Caco-2 (cell line): Measurements from ENCODE around the gene RSRP1. TPM values are rescaled to one million over a fixed set of nuclear protein-coding genes. Genes with fewer than 3 reads are reported as not detected.

Experiments
- BruUV-seq: library from RNA; stranded (reverse); fragments of 400-500 nt; replicated peaks from 2 replicates; lab custom pipeline; 2021; lab: Mats Ljungman, UMichigan
- CTCF ChIA-PET: fragments of 300-600 bp; sonication (Branson Sonifier 250); formaldehyde crosslinking; loops from one replicate; lab custom pipeline; 2022; ENCODE audit warnings: antibody characterized with exemption; lab: Charles Lee
- POLR2A ChIA-PET: fragments of 300-600 bp; sonication (Branson Sonifier 250); formaldehyde crosslinking; loops from one replicate; lab custom pipeline; 2022; ENCODE audit warnings: antibody characterized with exemption; lab: Charles Lee
- DNase-seq, 2 experiments: peaks; one replicate each; pipeline versions ENCODE4 v3.0.0 to v3.0.0-alpha.2; 2020 to 2022
- H3K27me3 ChIP-seq: replicated peaks from 2 replicates; pipeline ENCODE4 v1.6.0; 2011; ENCODE audit warnings: low read length; ENCODE audit not compliant: control insufficient read depth, insufficient read depth
- H3K36me3 ChIP-seq: 2 replicates; pipeline ENCODE4 v1.5.1; 2011; ENCODE audit warnings: low read length; ENCODE audit not compliant: control insufficient read depth, insufficient read depth
- H3K4me1 ChIP-seq: fragments of 250-450 bp; sonication (Bioruptor Pico); 2 replicates; pipeline ENCODE4 v1.5.1; 2020; ENCODE audit warnings: mild to moderate bottlenecking
- H3K4me3 ChIP-seq: 2 replicates; pipeline ENCODE4 v1.5.1; 2011; ENCODE audit warnings: low read depth, mild to moderate bottlenecking, control low read depth, low read length
- H3K9me3 ChIP-seq: fragments of 250-450 bp; sonication (Bioruptor Pico); 2 replicates; pipeline ENCODE4 v1.5.1; 2020; ENCODE audit warnings: mild to moderate bottlenecking, moderate library complexity
- H3K27ac Mint-ChIP-seq: one replicate; pipeline ENCODE4 v1.8.0; 2022; ENCODE audit warnings: mixed read lengths; ENCODE audit not compliant: unreplicated experiment
- H3K27me3 Mint-ChIP-seq: one replicate; pipeline ENCODE4 v1.8.0; 2022; ENCODE audit warnings: mixed read lengths; ENCODE audit not compliant: insufficient read depth, unreplicated experiment
- H3K36me3 Mint-ChIP-seq: one replicate; pipeline ENCODE4 v1.8.0; 2022; ENCODE audit warnings: mild to moderate bottlenecking, mixed read lengths; ENCODE audit not compliant: insufficient read depth, unreplicated experiment
- H3K4me1 Mint-ChIP-seq: one replicate; pipeline ENCODE4 v1.8.0; 2022; ENCODE audit warnings: low read depth, mixed read lengths; ENCODE audit not compliant: unreplicated experiment
- H3K4me3 Mint-ChIP-seq: one replicate; pipeline ENCODE4 v1.8.0; 2022; ENCODE audit warnings: mild to moderate bottlenecking, moderate library complexity, mixed read lengths; ENCODE audit not compliant: unreplicated experiment
- H3K9me3 Mint-ChIP-seq: one replicate; pipeline ENCODE4 v1.8.0; 2022; ENCODE audit warnings: mixed read lengths; ENCODE audit not compliant: unreplicated experiment
- intact Hi-C: fragments of 100-400 bp; cut with micrococcal nuclease; formaldehyde crosslinking; loops from one replicate; pipeline ENCODE4 v1.10.0; 2022; ENCODE audit not compliant: unreplicated experiment
- total RNA-seq: library from RNA; stranded (reverse); gene quantifications from 2 replicates; pipeline ENCODE4 v1.2.3, GENCODE V29; 2022
- TF ChIP-seq, protein P1 (sequence below), 2 experiments: fragments of 200-600 bp in 1 of 2; IDR thresholded peaks; 1 replicate in 1 of 2; 2 replicates in 1 of 2; pipeline versions ENCODE4 v1.5.1 to v1.8.0; 2011 to 2022; ENCODE audit warnings: antibody characterized with exemption in 1 of 2, control low read depth in 1 of 2, inconsistent platforms in 1 of 2, low read depth in 1 of 2, low read length in 1 of 2, mild to moderate bottlenecking in 1 of 2, moderate library complexity in 1 of 2; ENCODE audit not compliant: insufficient read depth in 1 of 2, severe bottlenecking in 1 of 2, unreplicated experiment in 1 of 2

RSRP1 gene
- total RNA-seq, 1 experiment from 2014 or later, result 61.1 TPM

GRCh38 chr1:25232866-25233784 is 14.1 kb downstream of the RSRP1 start:
- peak; percentile 87 to 90 for DNase-seq
- Histone ChIP-seq H3K36me3 (no peaks in the 10 kb centered on the region), H3K4me1 (0 out of 2 replicates have a peak, but pooled peaks cover 2% of the 10 kb centered on the region), H3K9me3 (no peaks in the 10 kb centered on the region), H3K27me3 (no peaks in the 10 kb centered on the region), H3K4me3 (peak overlapping the region; percentile 59)
- Mint-ChIP-seq H3K27ac (no peak overlapping the region), H3K4me3 (no peak overlapping the region), H3K27me3 (no peaks in the 10 kb centered on the region), H3K36me3 (peaks cover 13% of the 10 kb centered on the region), H3K9me3 (no peaks in the 10 kb centered on the region), H3K4me1 (peaks cover 7% of the 10 kb centered on the region)
- ChIA-PET POLR2A (interaction anchor here (0.6 to 2.6 kb wide), 5 partner anchors 13 to 488 kb away, joined by 3 to 23 read pairs (median 3); partner anchors contain the start of genes CLIC4 and RSRP1), CTCF (interaction anchor here (1.0 kb wide), 1 partner anchor 14 kb away, joined by 5 read pairs; the partner anchor contains the start of gene RSRP1)
- intact Hi-C loops, result loop anchor here (2.0 kb wide), 1 partner anchor 14 kb away; the partner anchor contains the start of gene RSRP1
- BruUV-seq, result TSS peak; percentile 95
- TF ChIP-seq, protein P1, sequence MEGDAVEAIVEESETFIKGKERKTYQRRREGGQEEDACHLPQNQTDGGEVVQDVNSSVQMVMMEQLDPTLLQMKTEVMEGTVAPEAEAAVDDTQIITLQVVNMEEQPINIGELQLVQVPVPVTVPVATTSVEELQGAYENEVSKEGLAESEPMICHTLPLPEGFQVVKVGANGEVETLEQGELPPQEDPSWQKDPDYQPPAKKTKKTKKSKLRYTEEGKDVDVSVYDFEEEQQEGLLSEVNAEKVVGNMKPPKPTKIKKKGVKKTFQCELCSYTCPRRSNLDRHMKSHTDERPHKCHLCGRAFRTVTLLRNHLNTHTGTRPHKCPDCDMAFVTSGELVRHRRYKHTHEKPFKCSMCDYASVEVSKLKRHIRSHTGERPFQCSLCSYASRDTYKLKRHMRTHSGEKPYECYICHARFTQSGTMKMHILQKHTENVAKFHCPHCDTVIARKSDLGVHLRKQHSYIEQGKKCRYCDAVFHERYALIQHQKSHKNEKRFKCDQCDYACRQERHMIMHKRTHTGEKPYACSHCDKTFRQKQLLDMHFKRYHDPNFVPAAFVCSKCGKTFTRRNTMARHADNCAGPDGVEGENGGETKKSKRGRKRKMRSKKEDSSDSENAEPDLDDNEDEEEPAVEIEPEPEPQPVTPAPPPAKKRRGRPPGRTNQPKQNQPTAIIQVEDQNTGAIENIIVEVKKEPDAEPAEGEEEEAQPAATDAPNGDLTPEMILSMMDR (IDR thresholded peaks at IDR 0.05; ENCODE audit: insufficient read depth in 1 of 2, low read depth in 1 of 2, low read length in 1 of 2, severe bottlenecking in 1 of 2, unreplicated experiment in 1 of 2), result no peak

- BruUV-seq, result TSS peak; percentile 64
- Histone ChIP-seq H3K4me3 (peak within 1 kb of the TSS; percentile 59), H3K27me3 (no peaks in the 10 kb centered on the region), H3K4me1 (0 out of 2 replicates have a peak, but pooled peaks cover 2% of the 10 kb centered on the region), H3K36me3 (no peaks in the 10 kb centered on the region), H3K9me3 (no peaks in the 10 kb centered on the region)
- CTCF ChIA-PET, result interaction anchor here (0.9 kb wide), 1 partner anchor 15 kb away, joined by 4 read pairs; the partner anchor contains the start of gene RSRP1
- Mint-ChIP-seq H3K36me3 (peaks cover 19% of the 10 kb centered on the region), H3K9me3 (no peaks in the 10 kb centered on the region), H3K4me1 (peaks cover 7% of the 10 kb centered on the region), H3K27ac (no peak within 1 kb of the TSS), H3K27me3 (no peaks in the 10 kb centered on the region), H3K4me3 (no peak within 1 kb of the TSS)
- intact Hi-C loops, result loop anchor here (2.0 kb wide), 1 partner anchor 15 kb away; the partner anchor contains the start of gene RSRP1
- peak; percentile 86 to 88 for DNase-seq
- POLR2A ChIA-PET, result interaction anchor here (0.5 to 2.6 kb wide), 9 partner anchors 9 to 548 kb away, joined by 3 to 23 read pairs (median 3); partner anchors contain the start of genes CLIC4 and RSRP1
- TF ChIP-seq, protein P1 (IDR thresholded peaks at IDR 0.05; ENCODE audit: insufficient read depth in 1 of 2, low read depth in 1 of 2, low read length in 1 of 2, severe bottlenecking in 1 of 2, unreplicated experiment in 1 of 2), result no peak
Measured at GRCh38 chr1:25232027-25232865, 15.0 kb downstream of the RSRP1 start, which contains the start of gene SYF2. Gene SYF2, minus strand, starts transcription at chr1:25232502. Its CDS starts 35 bp downstream, at chr1:25232467.
